Heart right ventricle (tissue), 16 donors: ENCODE measurements around the gene CACNA1C. TPM values are rescaled to one million over a fixed set of nuclear protein-coding genes. Genes with fewer than 3 reads are reported as not detected.

Experiments used
- ATAC-seq, 8 donors: fragments of 200-7000 bp; cut with Tn5 transposase; one replicate each; pipeline ENCODE4 v1.9.1; 2020; ENCODE audit warnings: mild to moderate bottlenecking in 8 of 8, moderate library complexity in 8 of 8, moderate number of reproducible peaks in 1 of 8
- DNase-seq, 2 donors: peaks; one replicate each; pipeline ENCODE4 v3.0.0-alpha.2; 2020
- H3K27ac ChIP-seq, 10 donors: fragments of 200-600 bp; sonication (generic) in 2 of 10; one replicate each; pipeline versions ENCODE4 v1.5.0 to v1.8.0; 2020 to 2022; ENCODE audit warnings: mild to moderate bottlenecking in 3 of 10
- H3K27me3 ChIP-seq, 7 donors: fragments of 200-600 bp; one replicate each; pipeline ENCODE4 v1.8.0; 2021 to 2022; ENCODE audit warnings: mild to moderate bottlenecking in 2 of 7
- H3K36me3 ChIP-seq, 9 donors: fragments of 200-600 bp; sonication (generic) in 1 of 9; one replicate each; pipeline versions ENCODE4 v1.5.0 to v1.8.0; 2020 to 2022; ENCODE audit warnings: mild to moderate bottlenecking in 2 of 9
- H3K4me1 ChIP-seq, 9 donors: fragments of 200-600 bp; sonication (generic) in 1 of 9; one replicate each; pipeline versions ENCODE4 v1.5.0 to v1.8.0; 2020 to 2022; ENCODE audit warnings: mild to moderate bottlenecking in 4 of 9
- H3K4me3 ChIP-seq, 10 donors: fragments of 200-600 bp; sonication (generic) in 2 of 10; one replicate each; pipeline versions ENCODE4 v1.5.0 to v1.8.0; 2020 to 2022; ENCODE audit warnings: mild to moderate bottlenecking in 7 of 10, moderate library complexity in 2 of 10
- H3K9me3 ChIP-seq, 11 donors: fragments of 200-600 bp in 10 of 11; sonication (generic) in 2 of 11; one replicate each; pipeline versions ENCODE4 v1.5.0 to v1.8.0; 2013 to 2022; ENCODE audit warnings: mild to moderate bottlenecking in 2 of 11, control low read depth in 1 of 11, moderate library complexity in 1 of 11
- CTCF ChIP-seq, 9 donors: fragments of 200-600 bp; sonication (generic) in 2 of 9; IDR thresholded peaks; one replicate each; pipeline versions ENCODE4 v1.5.0 to v1.8.0; 2021 to 2022; ENCODE audit warnings: antibody characterized with exemption in 9 of 9, mild to moderate bottlenecking in 5 of 9, moderate library complexity in 1 of 9
- WGBS, 2 donors: extraction: QIAGEN DNeasy Blood & Tissue Kit; methylation state at CpG; one replicate each; pipeline ENCODE4 v1.1.7; 2013; ENCODE audit warnings: inconsistent platforms in 1 of 2; 5-methylcytosine and 5-hydroxymethylcytosine counted together
- intact Hi-C, 10 donors: fragments of 100-400 bp; cut with DNase I; formaldehyde crosslinking; loops; one replicate each; pipeline versions ENCODE4 v1.11.1 to v1.14.2; 2022
- polyA plus RNA-seq, 2 donors: library from polyadenylated mRNA; stranded (reverse); fragments of 200-250 nt; gene quantifications; one replicate each; pipeline ENCODE4 v1.2.3, GENCODE V29; 2013
- total RNA-seq, 10 donors: library from RNA; stranded (reverse); fragmentation: NEBNext Ultra II Directional in 3 of 10; extraction: Animal tissue kit (Norgen Biotek cat#: 25700) in 3 of 10; gene quantifications; one replicate each; pipeline versions ENCODE4 v1.2.1 to v1.2.4, GENCODE V29; 2021 to 2023
- donor health status: Arrhythmogenic right ventricular cardiomyopathy.
- donor health status: ischemic (EF 13 %, LVEDD 7.1; RV severe dilation, severe dysfunction).
- donor health status: healthy with polysubstance abuse.
- donor health status: DM: no; HTN: yes; CAD: no.
- donor health status: DM: no; HTN: no; CAD: no.
- donor health status: ischemic (EF 25% LVEDD 6.9; RV normal size, moderate dysfunction).
- donor health status: ischemic (EF 25% LVEDD 5.7; RV mildly dilated, moderate dysfunction).
- donor health status: healthy.
- donor health status: DM: yes; HTN: yes; CAD: no.
- donor health status: Ischemic cardiomyopathy.
- donor health status: ischemic (EF 35%, LVEDD 5.7; RV mildly dilated, moderate dysfunction).
- donor health status: nonischemic (EF 11% LVEDD 7.7; RV severe dilation, severe dysfunction).
- donor health status: DM: yes; HTN: yes; CAD: no.
- donor health status: PGD.
- donor health status: ischemic (EF 29% LVEDD 5.4; RV normal size, mild dysfunction).
- donor health status: nonischemic (EF 23%, LVEDD 6.1; RV moderate dilation, normal function).

CACNA1C gene
- total and polyA plus RNA-seq, 12 donors, result 19.1 to 222 (median 183) TPM

- ATAC-seq, result peak; percentile 82 to 92 (median 90)
- no peaks in the 10 kb centered on the region for H3K36me3 ChIP-seq
Observed at GRCh38 chr12:2013527-2014223, 39.1 kb upstream of the CACNA1C start.

GRCh38 chr12:2014231-2014630 lies 38.6 kb upstream of the CACNA1C start:
- H3K4me1 ChIP-seq, result peaks cover 6 to 94% (median 69%) of the 10 kb centered on the region in 9 donors
- no peak for TF ChIP-seq CTCF (IDR thresholded peaks at IDR 0.05)
- intact Hi-C loops, result no loop called here
- ATAC-seq (peak in 1 of 8 donors; percentile 2), DNase-seq (no peak)
- no peaks in the 10 kb centered on the region for H3K27me3 ChIP-seq
- H3K36me3 ChIP-seq, result no peaks in the 10 kb centered on the region
- WGBS, 2 donors, result 64 to 67% methylated on average over 4 of the region's 4 CpGs
- peak overlapping the region in 1 of 10 donors; percentile 3 for H3K4me3 ChIP-seq
- peak overlapping the region in 9 of 10 donors; percentile 11 to 80 (median 68) for H3K27ac ChIP-seq
- no peaks in the 10 kb centered on the region for H3K9me3 ChIP-seq

More at GRCh38 chr12:2013527-2014223, 39.1 kb upstream of the CACNA1C start:
- DNase-seq, result peak; percentile 50 to 71
- intact Hi-C loops, result no loop called here
- H3K4me1 ChIP-seq, result peaks cover 6 to 94% (median 64%) of the 10 kb centered on the region in 9 donors
- no peaks in the 10 kb centered on the region for H3K27me3 ChIP-seq
- no peaks in the 10 kb centered on the region for H3K9me3 ChIP-seq
- H3K27ac ChIP-seq, result peak overlapping the region; percentile 36 to 80 (median 61)
- H3K4me3 ChIP-seq, result peak overlapping the region in 1 of 10 donors; percentile 3
- 9 to 11% methylated on average over 4 of the region's 4 CpGs for WGBS, 2 donors
- peak in 3 of 9 donors; percentile 31 to 47 (median 31) for TF ChIP-seq CTCF (IDR thresholded peaks at IDR 0.05)

- no peak overlapping the region for H3K4me3 ChIP-seq
- DNase-seq (no peak), ATAC-seq (no peak)
- H3K27ac ChIP-seq, result peak overlapping the region in 5 of 10 donors; percentile 61 to 68 (median 66)
- H3K4me1 ChIP-seq, result peaks cover 6 to 87% (median 71%) of the 10 kb centered on the region in 9 donors
- H3K9me3 ChIP-seq, result no peaks in the 10 kb centered on the region
- no peaks in the 10 kb centered on the region for H3K27me3 ChIP-seq
- no peak for TF ChIP-seq CTCF (IDR thresholded peaks at IDR 0.05)
- intact Hi-C loops, result no loop called here
- H3K36me3 ChIP-seq, result no peaks in the 10 kb centered on the region
- WGBS, 2 donors, result 85 to 86% methylated on average over 9 of the region's 9 CpGs
Observed at GRCh38 chr12:2016862-2017545, 35.8 kb upstream of the CACNA1C start.

GRCh38 chr12:2017546-2018337 lies 35.0 kb upstream of the CACNA1C start:
- intact Hi-C loops, result no loop called here
- 48 to 58% methylated on average over 12 of the region's 12 CpGs for WGBS, 2 donors
- peak in 7 of 8 donors; percentile 12 to 72 (median 50) for ATAC-seq

More at GRCh38 chr12:2017546-2018337, 35.0 kb upstream of the CACNA1C start:
- H3K27me3 ChIP-seq, result no peaks in the 10 kb centered on the region
- peak overlapping the region in 5 of 10 donors; percentile 56 to 68 (median 63) for H3K27ac ChIP-seq
- no peaks in the 10 kb centered on the region for H3K36me3 ChIP-seq
- no peaks in the 10 kb centered on the region for H3K9me3 ChIP-seq
- no peak overlapping the region for H3K4me3 ChIP-seq
- DNase-seq, result peak in 1 of 2 donors; percentile 33
- H3K4me1 ChIP-seq, result peaks cover 6 to 82% (median 63%) of the 10 kb centered on the region in 9 donors
- no peak for TF ChIP-seq CTCF (IDR thresholded peaks at IDR 0.05)
